Thoracic aorta (tissue), 2 donors: ENCODE data around the gene CDH23. TPM values are rescaled to one million over a fixed set of nuclear protein-coding genes. Genes with fewer than 3 reads are reported as not detected.

Source experiments
- ATAC-seq: fragments of 150-250 bp; one replicate; pipeline ENCODE4 v1.8.0; 2017; ENCODE audit warnings: low read depth; ENCODE audit not compliant: insufficient number of reproducible peaks, low FRiP score
- DNase-seq: peaks from one replicate; pipeline ENCODE4 v3.0.0-alpha.2; 2020; ENCODE audit warnings: low spot score
- H3K27ac ChIP-seq, 2 donors: fragments of 200-600 bp; sonication (generic); 1 replicate in 1 of 2; 2 replicates in 1 of 2; pipeline ENCODE4 v1.5.1; 2016; ENCODE audit warnings: mild to moderate bottlenecking in 2 of 2, moderate library complexity in 2 of 2
- H3K27me3 ChIP-seq: fragments of 200-600 bp; sonication (generic); replicated peaks from 2 replicates; pipeline ENCODE4 v1.6.0; 2016; ENCODE audit warnings: mild to moderate bottlenecking; ENCODE audit not compliant: insufficient read depth
- H3K36me3 ChIP-seq: fragments of 200-600 bp; sonication (generic); one replicate; pipeline ENCODE4 v1.5.1; 2016
- H3K4me1 ChIP-seq, 2 donors: fragments of 200-600 bp; sonication (generic); 1 replicate in 1 of 2; 2 replicates in 1 of 2; pipeline versions ENCODE4 v1.5.1 to v1.6.0; 2016; ENCODE audit warnings: low read depth in 2 of 2, mild to moderate bottlenecking in 1 of 2; ENCODE audit not compliant: control insufficient read depth in 1 of 2
- H3K4me3 ChIP-seq: fragments of 200-600 bp; sonication (generic); 2 replicates; pipeline ENCODE4 v1.5.1; 2016; ENCODE audit warnings: mild to moderate bottlenecking
- H3K9me3 ChIP-seq: fragments of 200-600 bp; sonication (generic); 2 replicates; pipeline ENCODE4 v1.5.1; 2016
- CTCF ChIP-seq: fragments of 200-600 bp; sonication (generic); IDR thresholded peaks from one replicate; pipeline ENCODE4 v1.5.1; 2019; ENCODE audit warnings: antibody characterized with exemption
- total RNA-seq, 2 donors: library from RNA; depleted of rRNA; stranded (reverse); fragments of >200 nt; gene quantifications; one replicate each; pipeline versions ENCODE4 v1.1.0 to v1.2.3, GENCODE V29; 2016

Gene CDH23
- total RNA-seq, 2 donors from 2014 or later: 10.6 to 10.8 TPM

- DNase-seq (no peak), ATAC-seq (peak; percentile 13)
- peak overlapping the region; percentile 12 to 42 for H3K27ac ChIP-seq
- H3K27me3 ChIP-seq: no peaks in the 10 kb centered on the region
- no peaks in the 10 kb centered on the region for H3K36me3 ChIP-seq
- no peak for TF ChIP-seq CTCF
- peak overlapping the region; percentile 8 for H3K4me3 ChIP-seq
- H3K4me1 ChIP-seq: peaks cover 14 to 23% of the 10 kb centered on the region in 2 donors
- H3K9me3 ChIP-seq: no peaks in the 10 kb centered on the region
Observed at GRCh38 chr10:71727738-71728737, 331.3 kb downstream of the CDH23 start.

- Histone ChIP-seq H3K4me3 (no peak overlapping the region), H3K27me3 (no peaks in the 10 kb centered on the region), H3K36me3 (no peaks in the 10 kb centered on the region), H3K9me3 (no peaks in the 10 kb centered on the region), H3K27ac (no peak overlapping the region), H3K4me1 (peaks cover 14 to 23% of the 10 kb centered on the region in 2 donors)
- TF ChIP-seq CTCF: no peak
- DNase-seq (no peak), ATAC-seq (no peak)
Observed at GRCh38 chr10:71729161-71729636, 332.5 kb downstream of the CDH23 start.

- ATAC-seq (no peak), DNase-seq (no peak)
- H3K27ac ChIP-seq: no peak overlapping the region
- no peaks in the 10 kb centered on the region for H3K9me3 ChIP-seq
- no peak for TF ChIP-seq CTCF
- H3K4me3 ChIP-seq: no peak overlapping the region
- peaks cover 16 to 23% of the 10 kb centered on the region in 2 donors for H3K4me1 ChIP-seq
- no peaks in the 10 kb centered on the region for H3K36me3 ChIP-seq
- H3K27me3 ChIP-seq: no peaks in the 10 kb centered on the region
Observed at GRCh38 chr10:71731791-71732190, 335.1 kb downstream of the CDH23 start.

DNA sequence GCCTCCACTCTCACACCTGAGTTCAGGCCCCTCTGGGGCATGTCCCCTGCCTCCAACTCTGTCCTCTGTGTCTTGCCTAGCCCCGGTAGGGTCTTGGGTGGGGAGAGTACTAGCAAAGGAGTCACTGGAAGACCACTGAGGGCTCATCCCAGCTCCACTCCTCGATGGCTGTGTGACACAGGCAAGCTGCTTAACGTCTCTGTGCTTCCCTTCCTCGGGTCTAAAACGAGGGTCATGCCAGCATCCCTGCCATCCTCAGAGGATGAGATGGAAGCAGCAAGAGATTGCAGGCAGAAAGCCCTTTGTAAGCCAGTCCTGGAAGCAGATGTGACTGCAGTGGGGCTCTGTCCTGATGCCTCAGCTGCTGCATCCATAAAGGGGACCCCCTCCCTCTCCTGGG is 338.1 kb downstream of the CDH23 start:
- H3K27me3 ChIP-seq: no peaks in the 10 kb centered on the region
- H3K9me3 ChIP-seq: no peaks in the 10 kb centered on the region
- H3K4me1 ChIP-seq: peaks cover 0 to 2% of the 10 kb centered on the region in 2 donors
- no peak for TF ChIP-seq CTCF
- H3K27ac ChIP-seq: no peak overlapping the region
- DNase-seq (no peak), ATAC-seq (no peak)
- H3K36me3 ChIP-seq: no peaks in the 10 kb centered on the region
- H3K4me3 ChIP-seq: no peak overlapping the region
